Heart left ventricle (tissue), 13 donors: Measurements from ENCODE around the gene FURIN.

Experiments used
- CTCF ChIP-seq, 12 donors: fragments of 200-600 bp; sonication (generic) in 4 of 12; IDR thresholded peaks; one replicate each; pipeline versions ENCODE4 v1.5.0 to v1.8.0; 2018 to 2022; ENCODE audit warnings: antibody characterized with exemption in 12 of 12, mild to moderate bottlenecking in 5 of 12
- POLR2A ChIP-seq, 2 donors: fragments of 450-650 bp; IDR thresholded peaks; one replicate each; pipeline ENCODE4 v1.6.1; 2017; ENCODE audit warnings: antibody characterized with exemption in 2 of 2, mild to moderate bottlenecking in 2 of 2, moderate library complexity in 2 of 2
- donor health status: ischemic (EF 13 %, LVEDD 7.1; RV severe dilation, severe dysfunction).
- donor health status: DM: no; HTN: yes; CAD: no.
- donor health status: DM: no; HTN: no; CAD: no.
- donor health status: ischemic (EF 25% LVEDD 6.9; RV normal size, moderate dysfunction).
- donor health status: ischemic (EF 25% LVEDD 5.7; RV mildly dilated, moderate dysfunction).
- donor health status: ischemic (EF 35%, LVEDD 5.7; RV mildly dilated, moderate dysfunction).
- donor health status: nonischemic (EF 11% LVEDD 7.7; RV severe dilation, severe dysfunction).
- donor health status: DM: yes; HTN: yes; CAD: no.
- donor health status: PGD.
- donor health status: ischemic (EF 29% LVEDD 5.4; RV normal size, mild dysfunction).
- donor health status: nonischemic (EF 23%, LVEDD 6.1; RV moderate dilation, normal function).

- TF ChIP-seq CTCF (IDR thresholded peaks at IDR 0.05) (no peak), POLR2A (IDR thresholded peaks at IDR 0.05) (no peak)
Measured at GRCh38 chr15:90857883-90858443, 10.4 kb upstream of the FURIN start.
